ENCODE results near the gene PRX.
A peak's percentile ranks its signal among the peaks of the same experiment; 100 is the strongest.

Gene PRX

DNA sequence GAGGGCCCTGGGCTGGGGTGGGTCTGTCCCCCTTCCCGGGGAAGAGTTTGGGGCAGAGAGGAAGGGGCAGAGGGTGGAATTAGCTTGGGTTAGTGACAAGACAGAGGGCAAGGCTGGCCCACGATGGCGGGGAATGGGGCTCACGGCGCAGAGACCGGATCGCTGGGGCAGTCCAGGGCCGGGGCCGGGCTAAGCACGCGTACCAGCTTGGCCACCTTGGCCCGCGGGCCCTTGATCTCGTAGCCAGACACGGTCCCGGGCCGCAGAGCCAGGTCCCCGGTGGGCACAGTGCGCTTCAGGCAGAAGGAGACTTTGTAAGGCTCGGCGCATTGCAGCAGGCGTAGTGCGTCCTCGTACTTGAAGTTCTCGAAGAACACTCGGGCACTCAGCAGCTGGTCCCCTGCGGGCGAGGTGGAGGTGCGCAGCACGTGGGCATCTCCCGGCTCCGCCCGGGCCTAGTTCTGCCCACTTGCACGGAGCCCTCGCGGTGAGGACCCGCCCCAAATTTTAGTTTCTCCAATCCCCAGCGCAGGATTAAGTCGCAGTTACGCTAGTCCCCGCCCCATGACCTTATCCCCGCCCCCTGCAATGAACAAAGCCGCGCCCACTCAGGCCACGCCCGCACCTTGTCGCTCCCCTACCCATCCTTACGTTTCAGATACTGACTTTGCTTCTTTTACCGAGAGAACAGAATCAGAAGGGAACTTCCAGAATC lies 14.6 kb downstream of the PRX start:
- in situ Hi-C loops (cut with HindIII; ENCODE audit: low pct_unique_long_range_greater_than_20kb, low sequenced_read_pairs) = no loop called here
- no peak for DNase-seq (ENCODE audit: low read depth in 1 of 2, low spot score in 1 of 2)
- TF ChIP-seq JUND (IDR thresholded peaks at IDR 0.05; ENCODE audit: low read depth) = no peak

DNA sequence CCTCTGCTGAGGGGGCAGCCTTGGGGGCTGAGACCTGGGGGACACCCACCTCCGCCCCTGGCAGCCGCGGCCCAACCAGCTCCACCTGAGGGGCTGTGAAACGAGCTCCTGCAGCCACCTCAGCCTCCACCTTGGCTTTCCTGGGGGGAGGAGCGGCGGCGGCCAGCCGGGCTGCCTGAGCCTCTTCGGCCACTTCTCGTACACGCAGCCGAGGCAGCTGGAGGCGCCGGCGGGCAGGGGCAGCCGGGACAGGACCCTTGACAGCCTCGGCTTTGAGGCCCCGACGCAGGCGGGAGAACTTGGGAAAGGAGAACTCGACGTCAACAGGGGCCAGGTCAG lies 15.6 kb downstream of the PRX start:
- in situ Hi-C loops (cut with HindIII; ENCODE audit: low pct_unique_long_range_greater_than_20kb, low sequenced_read_pairs) = no loop called here
- TF ChIP-seq JUND (IDR thresholded peaks at IDR 0.05; ENCODE audit: low read depth) = no peak
- DNase-seq (ENCODE audit: low read depth in 1 of 2, low spot score in 1 of 2) = no peak

DNA sequence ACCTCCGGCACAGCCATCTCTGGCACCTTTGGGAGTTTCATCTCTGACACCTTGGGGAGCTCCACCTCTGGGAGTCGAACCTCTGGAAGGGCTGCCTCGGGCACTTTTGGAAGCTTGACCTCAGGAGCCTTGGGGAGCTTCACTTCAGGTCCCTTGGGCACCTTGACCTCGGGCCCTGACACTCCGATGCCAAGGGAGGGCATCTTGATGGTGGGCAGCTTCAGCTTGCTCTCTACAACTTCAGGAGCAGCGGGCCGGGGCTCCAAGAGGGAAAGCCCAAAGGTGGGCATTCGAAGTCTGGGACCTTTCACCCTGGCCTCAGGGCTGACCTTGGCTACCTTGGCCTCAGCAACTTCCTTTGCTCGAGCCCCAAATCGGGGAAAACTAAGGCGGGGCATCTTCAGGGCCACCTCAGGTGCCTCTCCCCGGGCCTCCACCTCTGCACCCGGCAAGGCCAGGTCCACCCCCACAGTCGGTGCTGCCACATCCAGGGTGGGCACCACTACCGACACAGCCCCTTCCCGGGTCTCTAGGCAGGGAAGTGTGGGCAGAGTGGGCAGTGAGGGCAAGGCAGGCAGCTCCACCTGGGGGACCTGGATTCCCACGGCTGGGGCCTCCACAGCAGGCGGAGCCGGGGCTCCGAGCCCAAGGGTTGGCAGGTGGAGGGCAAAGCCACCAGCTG lies 16.2 kb downstream of the PRX start:
- no peak for TF ChIP-seq JUND (IDR thresholded peaks at IDR 0.05; ENCODE audit: low read depth)
- in situ Hi-C loops (cut with HindIII; ENCODE audit: low pct_unique_long_range_greater_than_20kb, low sequenced_read_pairs) = no loop called here
- DNase-seq (ENCODE audit: low read depth in 1 of 2, low spot score in 1 of 2) = no peak

DNA sequence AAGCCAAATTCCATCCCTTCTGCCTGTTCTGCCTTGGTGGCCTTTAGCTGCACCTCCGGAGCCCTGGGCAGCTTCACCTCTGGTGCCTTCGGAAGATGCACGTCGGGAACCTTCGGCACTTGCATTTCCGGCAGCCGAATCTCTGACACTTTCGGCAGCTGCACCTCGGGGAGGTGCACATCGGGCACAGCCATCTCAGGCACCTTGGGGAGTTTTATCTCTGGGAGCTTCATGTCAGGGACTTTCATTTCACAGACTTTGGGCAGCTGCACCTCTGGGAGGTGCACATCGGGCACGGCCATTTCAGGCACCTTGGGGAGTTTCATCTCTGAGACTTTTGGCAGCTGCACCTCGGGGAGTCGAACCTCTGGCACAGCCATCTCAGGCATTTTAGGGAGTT lies 17.2 kb downstream of the PRX start:
- in situ Hi-C loops (cut with HindIII; ENCODE audit: low pct_unique_long_range_greater_than_20kb, low sequenced_read_pairs) = no loop called here
- no peak for DNase-seq (ENCODE audit: low read depth in 1 of 2, low spot score in 1 of 2)
- TF ChIP-seq JUND (IDR thresholded peaks at IDR 0.05; ENCODE audit: low read depth) = no peak

DNA sequence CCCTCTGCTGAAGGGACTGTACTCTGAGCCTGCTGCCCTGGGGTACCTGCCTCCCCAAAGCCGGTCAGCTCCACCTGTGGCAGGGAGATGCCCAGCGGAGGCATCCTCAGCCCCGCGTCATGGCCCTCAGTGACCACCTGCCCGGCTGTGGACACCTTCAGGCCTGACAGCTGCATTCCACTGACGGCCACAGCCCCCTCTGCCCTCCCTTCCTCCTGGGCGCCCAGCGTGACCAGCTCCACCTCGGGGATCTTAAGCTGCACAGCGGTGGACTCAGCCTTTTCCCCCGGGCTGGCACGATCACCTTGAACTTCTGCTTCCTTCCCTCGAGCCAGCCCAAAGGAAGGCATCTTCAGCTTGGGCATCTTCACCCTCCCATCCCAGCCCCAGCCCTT lies 18.4 kb downstream of the PRX start:
- in situ Hi-C loops (cut with HindIII; ENCODE audit: low pct_unique_long_range_greater_than_20kb, low sequenced_read_pairs) = no loop called here

DNA sequence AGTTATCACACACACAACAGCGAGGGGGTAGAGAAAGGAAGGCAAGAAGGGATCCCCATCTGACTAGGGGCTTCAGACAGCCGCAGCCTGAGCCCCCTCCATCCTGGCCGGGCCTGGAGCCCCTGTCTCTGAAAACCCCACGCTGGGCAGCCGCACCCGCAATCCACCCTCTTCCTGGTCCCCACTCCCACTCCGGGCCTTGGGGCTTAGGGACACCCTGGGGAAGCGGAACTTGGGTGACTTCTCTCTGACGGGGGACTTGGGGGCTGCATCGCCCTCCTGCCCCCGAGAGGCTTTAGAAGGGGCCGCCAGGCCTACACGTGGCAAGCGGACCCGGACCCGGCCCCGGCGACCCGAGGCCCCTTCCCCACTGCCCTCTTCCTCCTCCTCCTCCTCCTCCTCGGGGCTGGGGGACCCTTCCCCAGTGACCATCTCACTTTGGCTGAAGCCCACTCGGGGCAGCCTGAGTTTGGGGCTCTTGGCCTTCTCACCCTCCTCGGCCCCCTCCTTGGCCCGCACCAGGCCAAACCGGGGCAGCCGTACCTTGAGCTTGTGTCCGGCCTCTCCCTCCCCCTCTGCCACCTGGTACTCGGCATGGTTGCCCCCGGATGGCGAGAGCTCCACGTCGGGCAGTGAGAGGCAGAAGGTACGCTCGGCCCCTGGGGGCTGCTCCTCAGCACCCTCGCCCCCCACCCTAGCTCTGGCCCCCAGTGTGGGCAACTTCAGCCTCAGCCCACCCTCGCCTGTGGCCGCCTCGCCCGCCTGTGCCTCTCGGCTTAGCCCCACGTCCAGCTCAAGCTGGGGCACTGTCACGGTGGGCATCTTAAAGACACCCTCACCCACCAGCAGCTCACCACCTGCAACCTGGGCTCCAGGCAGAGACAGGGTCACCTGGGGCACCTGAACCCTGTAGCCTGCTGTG lies 19.0 kb downstream of the PRX start:
- no peak for DNase-seq (ENCODE audit: low read depth in 1 of 2, low spot score in 1 of 2)
- in situ Hi-C loops (cut with HindIII; ENCODE audit: low pct_unique_long_range_greater_than_20kb, low sequenced_read_pairs) = no loop called here
- TF ChIP-seq JUND (IDR thresholded peaks at IDR 0.05; ENCODE audit: low read depth) = no peak

More for the DNA sequence above, 18.4 kb downstream of the PRX start:
- no peak for TF ChIP-seq JUND (IDR thresholded peaks at IDR 0.05; ENCODE audit: low read depth)
- DNase-seq (ENCODE audit: low read depth in 1 of 2, low spot score in 1 of 2) = no peak

DNA sequence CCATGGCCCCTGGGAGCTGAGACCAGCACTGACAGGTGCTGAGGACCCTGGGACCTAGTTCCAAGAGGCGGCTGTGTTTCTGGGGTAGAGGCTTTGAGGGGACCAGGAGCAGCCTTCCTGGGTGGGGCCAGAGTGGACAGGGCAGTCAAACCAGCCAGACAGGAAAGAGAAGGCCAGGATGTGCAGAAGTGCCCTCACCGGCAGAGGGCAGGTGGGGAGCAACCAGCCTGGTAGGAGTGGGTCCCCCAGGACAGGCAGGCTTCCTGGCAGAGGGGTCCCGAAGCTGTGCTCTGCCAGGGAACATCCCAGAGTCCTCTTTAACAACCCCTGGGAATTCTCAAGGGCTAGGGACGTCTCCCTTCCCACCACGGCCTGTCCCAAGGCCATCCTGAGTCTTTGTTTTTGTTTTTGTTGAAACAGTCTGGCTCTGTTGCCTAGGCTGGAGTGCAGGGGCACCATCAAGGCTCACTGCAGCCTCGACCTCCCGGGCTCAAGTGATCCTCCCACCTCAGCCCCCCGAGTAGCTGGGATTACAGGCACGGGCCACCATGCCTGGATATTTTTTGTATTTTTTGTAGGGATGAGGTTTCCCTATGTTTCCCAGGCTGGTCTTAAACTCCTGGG lies 20.2 kb downstream of the PRX start:
- no peak for TF ChIP-seq JUND (IDR thresholded peaks at IDR 0.05; ENCODE audit: low read depth)
- in situ Hi-C loops (cut with HindIII; ENCODE audit: low pct_unique_long_range_greater_than_20kb, low sequenced_read_pairs) = no loop called here
- peak; percentile 60 to 87 for DNase-seq (ENCODE audit: low read depth in 1 of 2, low spot score in 1 of 2)

DNA sequence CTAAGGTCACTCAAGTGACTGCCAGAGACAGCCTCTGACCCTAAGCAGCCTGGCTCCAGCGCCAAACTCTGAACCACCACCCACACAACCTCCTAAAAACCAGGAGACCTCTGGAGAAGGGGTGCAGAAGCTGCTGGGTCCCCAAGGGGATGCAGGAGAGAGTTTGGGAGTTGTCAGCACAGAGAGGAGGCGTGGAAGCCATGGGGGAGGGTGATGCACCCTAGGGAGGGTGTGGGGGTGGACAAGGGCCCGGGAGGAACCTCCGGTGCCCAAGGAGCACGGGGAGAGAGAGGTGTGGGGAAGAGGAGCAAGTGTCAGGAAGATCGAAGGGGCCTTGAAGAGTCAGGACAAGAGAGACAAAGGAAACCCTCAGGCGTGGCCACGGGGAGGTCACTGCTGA lies 21.1 kb downstream of the PRX start:
- no peak for DNase-seq (ENCODE audit: low read depth in 1 of 2, low spot score in 1 of 2)
- no peak for TF ChIP-seq JUND (IDR thresholded peaks at IDR 0.05; ENCODE audit: low read depth)
- in situ Hi-C loops (cut with HindIII; ENCODE audit: low pct_unique_long_range_greater_than_20kb, low sequenced_read_pairs) = no loop called here

DNA sequence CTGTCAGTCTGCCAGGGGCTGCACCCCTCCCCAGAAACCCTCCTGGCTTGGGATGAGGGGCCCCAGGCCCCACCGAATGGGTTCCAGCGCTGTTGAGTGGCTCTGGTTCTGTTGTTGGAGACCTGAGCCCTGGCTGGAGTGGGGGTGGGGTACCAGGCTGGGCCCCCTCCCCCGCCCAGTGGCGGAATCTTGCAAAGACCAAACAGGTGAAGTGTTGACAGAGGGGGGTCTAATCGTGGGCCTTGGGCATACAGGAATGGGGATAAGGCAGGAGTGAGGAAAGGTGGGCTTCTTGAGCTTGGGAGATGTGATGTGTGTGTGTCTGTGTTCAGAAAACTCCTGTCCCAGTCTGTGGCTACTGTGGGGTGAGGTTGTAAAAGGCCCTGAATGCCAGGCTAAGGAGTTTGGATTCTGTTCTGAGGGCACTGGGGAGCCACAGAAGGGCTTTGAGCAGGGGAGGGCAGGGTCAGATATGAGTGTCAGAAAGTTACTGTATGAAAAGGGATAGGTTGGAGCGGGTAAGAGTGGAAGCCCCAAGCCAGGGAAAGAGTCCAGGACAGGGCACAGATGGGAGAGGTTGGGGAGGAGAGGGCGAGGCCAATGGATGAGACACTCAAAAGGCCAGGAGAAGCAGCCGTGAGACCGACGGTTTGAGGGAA lies 23.0 kb downstream of the PRX start, which contains the start of gene HIPK4:
Gene HIPK4 (minus strand): TSS at position 98 of the 659 bp plus-strand sequence. CDS start 279 bp downstream, outside the sequence.
- in situ Hi-C loops (cut with HindIII; ENCODE audit: low pct_unique_long_range_greater_than_20kb, low sequenced_read_pairs) = no loop called here
- DNase-seq (ENCODE audit: low read depth in 1 of 2, low spot score in 1 of 2) = no peak
- TF ChIP-seq JUND (IDR thresholded peaks at IDR 0.05; ENCODE audit: low read depth) = no peak

DNA sequence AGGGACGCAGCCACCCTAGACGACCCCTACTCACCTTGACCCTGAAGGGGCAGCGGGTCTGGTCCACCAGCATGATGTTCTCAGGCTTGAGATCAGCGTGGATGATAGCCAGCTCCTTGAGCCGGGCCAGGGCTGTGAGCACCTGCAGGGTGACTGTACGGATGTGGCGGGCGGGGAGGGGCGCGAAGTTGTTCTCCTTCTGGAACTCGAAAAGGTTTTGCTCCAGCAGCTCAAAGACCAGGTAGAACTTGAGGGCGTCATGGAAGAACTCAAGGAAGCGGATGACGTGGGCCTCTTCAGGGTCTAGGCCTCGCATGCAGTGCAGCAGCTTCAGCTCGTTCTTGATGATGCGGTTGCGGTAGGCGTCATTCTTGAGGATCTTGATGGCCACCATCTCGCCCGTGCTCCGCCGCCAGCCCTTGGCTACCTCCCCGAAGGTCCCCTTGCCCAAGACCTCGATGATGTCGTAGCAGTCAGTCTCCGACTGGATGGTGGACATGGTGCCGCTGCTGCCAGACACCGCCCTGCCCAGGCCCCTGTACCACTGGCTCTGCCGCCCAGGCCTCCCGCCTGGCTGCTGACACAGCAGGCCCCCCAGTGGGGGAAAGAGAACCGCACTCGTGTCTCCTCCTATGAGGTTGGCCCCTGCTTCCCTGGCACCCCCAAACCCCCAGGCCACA lies 23.6 kb downstream of the PRX start:
- in situ Hi-C loops (cut with HindIII; ENCODE audit: low pct_unique_long_range_greater_than_20kb, low sequenced_read_pairs) = no loop called here
- no peak for TF ChIP-seq JUND (IDR thresholded peaks at IDR 0.05; ENCODE audit: low read depth)
- DNase-seq (ENCODE audit: low read depth in 1 of 2, low spot score in 1 of 2) = no peak

DNA sequence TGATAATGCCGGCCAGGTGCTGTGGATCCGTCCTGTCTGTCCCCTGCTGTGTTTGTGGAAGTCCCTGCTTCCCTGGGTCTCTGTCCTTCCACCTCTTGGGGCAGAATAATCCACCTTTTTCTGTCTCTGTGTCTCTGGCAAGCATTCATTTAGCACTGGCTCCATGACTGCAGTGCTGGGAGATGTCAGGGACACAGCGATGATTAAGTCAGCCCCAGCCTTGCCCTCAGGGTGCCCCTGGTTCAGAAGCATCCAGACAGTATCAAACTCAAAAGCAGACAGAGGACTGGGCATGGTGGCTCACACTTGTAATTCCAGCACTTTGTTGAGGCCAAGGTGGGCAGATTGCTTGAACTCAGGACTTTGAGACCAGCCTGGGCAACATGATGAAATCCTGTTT lies 24.7 kb downstream of the PRX start:
- TF ChIP-seq JUND (IDR thresholded peaks at IDR 0.05; ENCODE audit: low read depth) = no peak
- in situ Hi-C loops (cut with HindIII; ENCODE audit: low pct_unique_long_range_greater_than_20kb, low sequenced_read_pairs) = no loop called here
- no peak for DNase-seq (ENCODE audit: low read depth in 1 of 2, low spot score in 1 of 2)

All from T47D (cell line).